ENCODE measurements around the gene ECI2.
"Not testable (repeated sequence)": the region's sequence is repeated elsewhere in the genome, so short reads cannot be mapped to it uniquely, and the experiment has no call there.

ECI2 gene

DNA sequence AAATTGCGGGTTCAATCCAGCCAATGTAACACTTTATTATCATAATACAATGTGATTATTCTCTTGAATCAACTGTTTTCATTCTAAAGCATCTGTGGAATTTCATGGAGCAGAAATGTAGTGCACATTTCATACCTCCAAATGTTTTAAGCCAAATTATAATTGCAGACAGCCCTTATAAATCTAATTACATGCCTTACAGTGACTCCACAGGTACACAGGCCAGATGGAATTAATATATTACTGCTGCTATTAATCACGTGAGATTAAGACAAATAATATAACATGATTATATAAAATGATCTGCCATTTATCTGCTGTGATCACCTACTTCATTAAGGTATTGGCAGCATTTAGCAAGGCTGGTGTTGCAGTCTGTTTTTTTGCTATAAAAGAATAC lies 9.7 kb upstream of the ECI2 start:
- DNase-seq (ENCODE audit: low read depth in 1 of 2, low spot score in 1 of 2), result no peak

DNA sequence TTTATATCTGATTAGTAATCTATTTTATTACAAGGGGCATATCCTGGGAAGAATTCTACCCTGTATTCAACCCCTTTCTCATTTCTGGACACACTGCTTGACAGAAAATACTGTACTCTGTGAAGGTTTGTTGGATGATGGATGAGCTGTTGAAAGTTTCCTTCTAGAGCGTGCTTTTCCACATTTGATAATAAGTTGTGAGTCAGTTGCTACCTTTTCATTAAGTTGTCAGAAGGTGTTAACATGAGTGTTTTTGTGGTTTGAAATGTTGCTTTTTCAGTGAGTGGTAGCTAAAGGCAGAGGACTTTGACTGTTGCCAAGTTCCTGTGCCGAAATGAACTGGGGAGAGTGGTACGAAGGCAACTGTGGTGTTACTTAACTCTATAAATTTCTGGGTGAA lies 3.9 kb upstream of the ECI2 start:
- DNase-seq (ENCODE audit: low read depth in 1 of 2, low spot score in 1 of 2), result no peak

- no peak for DNase-seq (ENCODE audit: low read depth in 1 of 2, low spot score in 1 of 2)
These were observed 2.8 kb upstream of the ECI2 start for GRCh38 chr6:4138186-4138585.

DNA sequence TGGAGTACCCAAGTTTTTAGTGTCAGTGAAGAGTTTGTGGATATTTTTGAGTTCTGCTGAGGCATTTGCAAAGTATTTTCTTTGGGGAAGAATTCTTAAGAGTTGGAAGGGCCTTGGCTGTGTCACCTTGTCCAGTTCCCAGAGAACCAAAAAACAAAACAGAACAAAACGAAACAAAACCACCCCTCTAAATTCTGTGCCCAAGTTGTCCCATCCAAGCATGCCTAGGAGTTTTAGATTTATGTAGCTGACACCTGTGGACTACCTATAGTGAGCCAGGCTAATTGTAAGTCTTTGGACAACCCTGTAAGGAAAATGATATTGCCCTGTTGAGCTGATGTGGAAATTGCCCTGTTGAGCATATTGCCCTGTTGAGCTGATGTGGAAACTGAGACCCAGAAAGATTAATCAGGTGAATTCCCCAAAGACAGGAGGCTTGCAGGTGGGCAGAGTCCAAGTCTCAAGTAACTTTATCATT lies 1.0 kb upstream of the ECI2 start:
- DNase-seq (ENCODE audit: low read depth in 1 of 2, low spot score in 1 of 2), result no peak

- DNase-seq (ENCODE audit: low read depth in 1 of 2, low spot score in 1 of 2), result peak; percentile 88 to 91
These were observed 434 bp upstream of the ECI2 start for GRCh38 chr6:4135665-4136353.

GRCh38 chr6:4133941-4134838 lies 1.2 kb downstream of the ECI2 start:
- no peak for DNase-seq (ENCODE audit: low read depth in 1 of 2, low spot score in 1 of 2)

DNA sequence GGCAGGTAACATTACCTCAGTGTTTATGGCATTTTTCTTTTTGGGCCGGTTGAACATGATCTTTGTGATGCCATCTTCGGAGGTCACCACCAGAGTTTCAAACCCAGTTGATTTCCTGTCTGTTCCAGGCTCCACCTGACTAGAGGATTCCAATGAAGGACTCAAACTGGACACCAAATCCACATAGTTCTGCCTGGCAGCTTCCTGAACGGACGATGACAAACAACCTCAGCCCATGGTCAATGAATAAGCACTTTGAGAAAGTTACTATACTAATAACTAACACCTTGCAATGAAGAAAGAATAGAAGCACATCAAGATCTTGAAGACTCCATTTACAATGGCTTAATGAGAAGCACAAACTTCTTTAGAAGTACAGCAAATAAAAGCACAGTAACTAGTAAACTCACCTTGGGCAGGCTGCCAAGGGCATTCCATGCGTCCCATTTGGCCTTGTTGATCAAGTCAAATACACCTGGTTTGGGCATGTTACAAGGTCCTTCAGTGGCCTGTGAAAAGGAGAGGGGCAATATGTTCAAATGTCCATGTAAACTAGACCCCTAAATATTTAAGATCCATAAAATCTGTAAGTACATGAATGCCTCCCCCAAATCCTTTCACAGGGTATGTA lies 4.9 kb downstream of the ECI2 start:
- DNase-seq (ENCODE audit: low read depth in 1 of 2, low spot score in 1 of 2), result no peak

GRCh38 chr6:4129446-4129845 lies 5.9 kb downstream of the ECI2 start:
- DNase-seq (ENCODE audit: low read depth in 1 of 2, low spot score in 1 of 2), result no peak

DNA sequence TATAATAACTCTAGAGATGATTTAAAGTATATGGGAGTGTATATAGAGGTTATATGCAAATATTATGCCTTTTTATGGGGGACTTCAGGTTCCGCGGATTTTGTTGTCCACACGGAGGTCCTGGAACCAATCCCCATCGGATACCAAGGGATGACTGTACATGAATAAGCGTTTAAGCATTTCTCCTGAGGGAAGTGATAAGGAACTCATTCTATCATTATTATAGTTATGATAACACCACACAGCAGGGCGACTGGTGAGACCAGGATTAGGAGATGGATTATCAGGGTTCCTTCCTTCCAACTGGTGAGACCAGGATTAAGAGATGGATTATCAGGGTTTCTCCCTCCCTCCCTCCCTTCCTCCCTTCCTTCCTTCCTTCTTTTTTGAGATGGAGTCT lies 6.6 kb downstream of the ECI2 start:
- DNase-seq (ENCODE audit: low read depth in 1 of 2, low spot score in 1 of 2), result no peak

GRCh38 chr6:4128072-4128471 lies 7.3 kb downstream of the ECI2 start:
- DNase-seq (ENCODE audit: low read depth in 1 of 2, low spot score in 1 of 2), result no peak

- no peak for DNase-seq (ENCODE audit: low read depth in 1 of 2, low spot score in 1 of 2)
These were observed 9.2 kb downstream of the ECI2 start for GRCh38 chr6:4125933-4126864.

DNA sequence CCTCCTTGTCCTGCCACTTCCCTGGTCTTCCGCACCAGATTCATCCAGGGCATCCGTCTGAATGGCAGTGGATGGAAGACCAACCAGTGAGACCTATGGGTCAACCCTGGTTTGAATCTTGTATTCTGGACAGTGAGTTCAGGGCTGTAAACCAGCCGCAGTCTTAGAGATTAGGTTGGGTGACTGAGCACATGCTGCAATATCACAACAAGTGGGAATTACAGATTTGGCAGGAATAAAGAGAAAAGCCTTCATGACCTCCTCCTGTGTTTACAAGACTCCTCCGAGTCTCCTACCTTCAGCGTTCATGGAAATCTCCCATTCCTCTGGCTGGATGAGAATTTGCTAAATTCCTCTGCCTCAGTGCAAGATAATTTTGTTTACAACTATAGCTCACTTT lies 9.9 kb downstream of the ECI2 start:
- no peak for DNase-seq (ENCODE audit: low read depth in 1 of 2, low spot score in 1 of 2)

GRCh38 chr6:4124351-4124750 lies 11.0 kb downstream of the ECI2 start:
- DNase-seq (ENCODE audit: low read depth in 1 of 2, low spot score in 1 of 2), result no peak

DNA sequence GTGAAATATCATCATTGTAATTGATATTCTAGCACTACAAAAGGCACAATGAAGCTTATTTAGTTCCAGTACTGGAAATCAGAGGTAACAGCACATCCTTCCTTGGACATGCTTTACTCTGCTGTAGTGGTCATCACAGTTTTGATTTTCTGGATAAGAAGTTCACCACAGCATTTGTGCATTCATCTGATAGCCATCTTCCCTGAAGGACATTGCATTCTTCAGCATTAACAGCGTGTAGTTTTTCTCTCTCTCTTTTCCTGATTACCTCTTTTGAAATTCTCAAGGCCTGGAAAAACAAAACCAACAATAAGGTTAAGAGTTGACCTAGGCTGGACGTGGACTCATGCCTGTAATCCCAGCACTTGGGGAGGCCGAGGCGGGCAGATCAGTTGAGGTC lies 19.6 kb downstream of the ECI2 start:
- no peak for DNase-seq (ENCODE audit: low read depth in 1 of 2, low spot score in 1 of 2)

- DNase-seq (ENCODE audit: low read depth in 1 of 2, low spot score in 1 of 2), result no peak
These were observed 21.3 kb downstream of the ECI2 start for GRCh38 chr6:4114123-4114522.

- DNase-seq (ENCODE audit: low read depth in 1 of 2, low spot score in 1 of 2), result no peak
These were observed 21.7 kb downstream of the ECI2 start for GRCh38 chr6:4113649-4114048.

- DNase-seq (ENCODE audit: low read depth in 1 of 2, low spot score in 1 of 2), result no peak
These were observed 23.0 kb downstream of the ECI2 start for GRCh38 chr6:4112366-4112765.

- not testable (repeated sequence) for DNase-seq (ENCODE audit: low read depth in 1 of 2, low spot score in 1 of 2)
These were observed 26.0 kb downstream of the ECI2 start for GRCh38 chr6:4109363-4109815.

DNA sequence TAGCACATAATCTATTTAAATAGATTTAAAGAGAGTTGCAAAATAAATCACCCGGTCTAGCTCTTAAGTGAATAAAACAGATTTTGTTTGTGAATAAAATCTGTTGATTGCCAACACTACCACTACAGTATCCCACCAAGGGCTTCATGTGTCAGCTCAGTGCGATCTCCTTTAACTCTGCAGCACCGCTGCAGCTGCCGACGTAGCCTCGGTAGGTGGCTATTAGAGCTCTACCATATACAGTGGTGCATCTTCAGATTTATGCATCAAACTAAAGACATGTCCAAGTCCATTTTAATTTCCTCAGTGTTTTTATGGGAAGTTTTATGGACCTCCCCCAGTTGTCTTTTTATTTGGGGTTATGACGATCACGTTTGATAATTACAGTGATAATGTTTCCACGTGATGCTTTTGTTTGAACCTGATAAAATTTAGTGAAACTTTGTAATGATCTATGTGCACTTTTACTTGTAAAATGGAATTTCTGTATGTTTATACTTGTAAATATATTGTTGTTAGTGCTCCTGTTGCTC lies 26.7 kb downstream of the ECI2 start:
- no peak for DNase-seq (ENCODE audit: low read depth in 1 of 2, low spot score in 1 of 2)

DNA sequence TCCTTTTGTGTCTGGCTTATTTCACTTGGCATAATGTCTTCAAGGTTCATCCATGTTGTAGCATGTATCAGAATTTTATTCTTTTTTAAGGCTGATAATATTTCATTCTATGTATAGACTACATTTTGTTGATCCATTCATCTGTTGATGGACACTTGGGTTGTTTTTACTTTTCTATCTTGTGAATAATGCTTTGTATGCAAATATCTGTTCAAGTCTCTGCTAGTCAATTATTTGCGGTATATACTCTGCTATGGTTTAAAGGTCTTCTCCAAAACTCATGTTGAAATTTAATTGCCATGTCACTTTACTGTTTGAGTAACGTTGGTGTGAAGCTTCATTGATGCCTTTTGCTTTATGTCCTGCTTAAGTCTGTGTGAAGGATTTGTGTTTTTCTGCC lies 27.5 kb downstream of the ECI2 start:
- DNase-seq (ENCODE audit: low read depth in 1 of 2, low spot score in 1 of 2), result no peak
